ENCODE measurements around the gene AURKA.
"Not testable (repeated sequence)": the region's sequence is repeated elsewhere in the genome, so short reads cannot be mapped to it uniquely, and the experiment has no call there.

The AURKA gene

GRCh38 chr20:56391037-56391436 lies 978 bp downstream of the AURKA start:
- DNase-seq (ENCODE audit: low read depth) = no peak

GRCh38 chr20:56390396-56390795 lies 1.6 kb downstream of the AURKA start:
- not testable (repeated sequence) for DNase-seq (ENCODE audit: low read depth)

GRCh38 chr20:56389807-56390206 lies 2.2 kb downstream of the AURKA start:
- DNase-seq (ENCODE audit: low read depth) = no peak

- no peak for DNase-seq (ENCODE audit: low read depth)
Observed at GRCh38 chr20:56388882-56389281, 3.1 kb downstream of the AURKA start.

GRCh38 chr20:56386219-56386618 lies 5.8 kb downstream of the AURKA start:
- DNase-seq (ENCODE audit: low read depth) = no peak

GRCh38 chr20:56385130-56385529 lies 6.9 kb downstream of the AURKA start:
- no peak for DNase-seq (ENCODE audit: low read depth)

GRCh38 chr20:56383334-56383733 lies 8.7 kb downstream of the AURKA start:
- DNase-seq (ENCODE audit: low read depth) = no peak

- DNase-seq (ENCODE audit: low read depth) = no peak
Observed at GRCh38 chr20:56382696-56383095, 9.3 kb downstream of the AURKA start.

GRCh38 chr20:56381501-56381900 lies 10.5 kb downstream of the AURKA start:
- no peak for DNase-seq (ENCODE audit: low read depth)

GRCh38 chr20:56380375-56380774 lies 11.6 kb downstream of the AURKA start:
- DNase-seq (ENCODE audit: low read depth) = no peak

GRCh38 chr20:56378386-56378785 lies 13.6 kb downstream of the AURKA start:
- DNase-seq (ENCODE audit: low read depth) = no peak

GRCh38 chr20:56376331-56376730 lies 15.7 kb downstream of the AURKA start:
- no peak for DNase-seq (ENCODE audit: low read depth)

GRCh38 chr20:56373942-56374341 lies 18.1 kb downstream of the AURKA start:
- DNase-seq (ENCODE audit: low read depth) = no peak

- DNase-seq (ENCODE audit: low read depth) = no peak
Observed at GRCh38 chr20:56372850-56373249, 19.2 kb downstream of the AURKA start.

- no peak for DNase-seq (ENCODE audit: low read depth)
Observed at GRCh38 chr20:56371977-56372376, 20.0 kb downstream of the AURKA start.

- no peak for DNase-seq (ENCODE audit: low read depth)
Observed at GRCh38 chr20:56369179-56369578, 22.8 kb downstream of the AURKA start.

- no peak for DNase-seq (ENCODE audit: low read depth)
Observed at GRCh38 chr20:56368351-56369134, 23.5 kb downstream of the AURKA start.

- DNase-seq (ENCODE audit: low read depth) = no peak
Observed at GRCh38 chr20:56363491-56363890, 28.5 kb downstream of the AURKA start.

- DNase-seq (ENCODE audit: low read depth) = no peak
Observed at GRCh38 chr20:56362833-56363413, 29.1 kb downstream of the AURKA start.

GRCh38 chr20:56361900-56362299 lies 30.1 kb downstream of the AURKA start:
- DNase-seq (ENCODE audit: low read depth) = no peak

- DNase-seq (ENCODE audit: low read depth) = no peak
Observed at GRCh38 chr20:56360908-56361205, 31.2 kb downstream of the AURKA start.

GRCh38 chr20:56360133-56360907 lies 31.7 kb downstream of the AURKA start:
- no peak for DNase-seq (ENCODE audit: low read depth)
